ENCODE data around the gene MIOX. TPM values are rescaled to one million over a fixed set of nuclear protein-coding genes. Genes with fewer than 3 reads are reported as not detected.

Gene MIOX
- total RNA-seq, 2 donors from 2014 or later = not detected

- Mint-ChIP-seq H3K4me3 (no peak overlapping the region), H3K4me1 (peaks cover 11% of the 10 kb centered on the region), H3K27ac (no peak overlapping the region), H3K9me3 (no peaks in the 10 kb centered on the region), H3K27me3 (ENCODE audit: insufficient read depth) (peaks cover 47% of the 10 kb centered on the region), H3K36me3 (ENCODE audit: low read depth) (no peaks in the 10 kb centered on the region)
- Histone ChIP-seq H3K27me3 (ENCODE audit: control insufficient read depth, insufficient read depth, low read length, poor library complexity, severe bottlenecking) (no peaks in the 10 kb centered on the region), H3K9me3 (ENCODE audit: control insufficient read depth, low read length) (no peaks in the 10 kb centered on the region), H3K4me1 (ENCODE audit: control insufficient read depth, insufficient read depth, low read length) (no peaks in the 10 kb centered on the region), H3K27ac (ENCODE audit: low read depth, low read length) (no peak overlapping the region), H3K4me3 (ENCODE audit: low read length) (no peak overlapping the region), H3K9ac (ENCODE audit: extremely low read depth, low read length, poor library complexity, severe bottlenecking) (no peak overlapping the region), H3K36me3 (ENCODE audit: control insufficient read depth, insufficient read depth, low read length) (no peaks in the 10 kb centered on the region)
- TF ChIP-seq CTCF (conservative IDR thresholded peaks at IDR 0.05) = no peak
- DNase-seq = no peak
- 90% methylated on average over 9 to 23 of the region's 23 CpGs for WGBS, 2 experiments (ENCODE audit: insufficient coverage in 1 of 2, insufficient read length in 1 of 2)
Observed at GRCh38 chr22:50487290-50488005, 789 bp downstream of the MIOX start.

- H3K36me3 ChIP-seq (ENCODE audit: control insufficient read depth, insufficient read depth, low read length) = no peaks in the 10 kb centered on the region
- H3K27me3 ChIP-seq (ENCODE audit: control insufficient read depth, insufficient read depth, low read length, poor library complexity, severe bottlenecking) = no peaks in the 10 kb centered on the region
- no peak overlapping the region for H3K4me3 ChIP-seq (ENCODE audit: low read length)
- Mint-ChIP-seq H3K4me3 (no peak overlapping the region), H3K27me3 (ENCODE audit: insufficient read depth) (peaks cover 43% of the 10 kb centered on the region), H3K27ac (no peak overlapping the region), H3K36me3 (ENCODE audit: low read depth) (no peaks in the 10 kb centered on the region), H3K4me1 (peaks cover 11% of the 10 kb centered on the region), H3K9me3 (no peaks in the 10 kb centered on the region)
- no peaks in the 10 kb centered on the region for H3K4me1 ChIP-seq (ENCODE audit: control insufficient read depth, insufficient read depth, low read length)
- H3K9ac ChIP-seq (ENCODE audit: extremely low read depth, low read length, poor library complexity, severe bottlenecking) = no peak overlapping the region
- no peak for TF ChIP-seq CTCF (conservative IDR thresholded peaks at IDR 0.05)
- no peaks in the 10 kb centered on the region for H3K9me3 ChIP-seq (ENCODE audit: control insufficient read depth, low read length)
- DNase-seq = no peak
- WGBS, 2 experiments (ENCODE audit: insufficient coverage in 1 of 2, insufficient read length in 1 of 2) = 88% methylated on average over 15 of the region's 18 CpGs; no CpG with 5 or more reads in 1 of the 2 experiments
- no peak overlapping the region for H3K27ac ChIP-seq (ENCODE audit: low read depth, low read length)
Observed at GRCh38 chr22:50488006-50488677, 1.5 kb downstream of the MIOX start.

GRCh38 chr22:50488886-50489285 lies 2.2 kb downstream of the MIOX start:
- Histone ChIP-seq H3K9me3 (ENCODE audit: control insufficient read depth, low read length) (no peaks in the 10 kb centered on the region), H3K27me3 (ENCODE audit: control insufficient read depth, insufficient read depth, low read length, poor library complexity, severe bottlenecking) (no peaks in the 10 kb centered on the region), H3K27ac (ENCODE audit: low read depth, low read length) (no peak overlapping the region), H3K4me3 (ENCODE audit: low read length) (no peak overlapping the region), H3K4me1 (ENCODE audit: control insufficient read depth, insufficient read depth, low read length) (no peaks in the 10 kb centered on the region), H3K9ac (ENCODE audit: extremely low read depth, low read length, poor library complexity, severe bottlenecking) (no peak overlapping the region), H3K36me3 (ENCODE audit: control insufficient read depth, insufficient read depth, low read length) (no peaks in the 10 kb centered on the region)
- TF ChIP-seq CTCF (conservative IDR thresholded peaks at IDR 0.05) = no peak
- Mint-ChIP-seq H3K9me3 (no peaks in the 10 kb centered on the region), H3K4me3 (no peak overlapping the region), H3K36me3 (ENCODE audit: low read depth) (no peaks in the 10 kb centered on the region), H3K27me3 (ENCODE audit: insufficient read depth) (peaks cover 45% of the 10 kb centered on the region), H3K27ac (no peak overlapping the region), H3K4me1 (peaks cover 11% of the 10 kb centered on the region)
- DNase-seq = peak; percentile 38
- WGBS, 2 experiments (ENCODE audit: insufficient coverage in 1 of 2, insufficient read length in 1 of 2) = 77 to 88% methylated on average over 5 to 19 of the region's 19 CpGs

Measured in endodermal cell (in vitro differentiated cells).